WTC11 (cell line): ENCODE data around the gene SHROOM3. TPM values are rescaled to one million over a fixed set of nuclear protein-coding genes. Genes with fewer than 3 reads are reported as not detected.

Experiments
- ATAC-seq: fragments of 200-7000 bp; cut with Tn5 transposase; 2 replicates; pipeline ENCODE4 v1.10.0; 2021; ENCODE audit warnings: mild to moderate bottlenecking, moderate library complexity
- CTCF ChIA-PET: fragments of 300-600 bp; sonication (Branson Sonifier 250); formaldehyde crosslinking; loops from one replicate; lab custom pipeline; 2021; ENCODE audit warnings: antibody characterized with exemption; lab: Charles Lee
- POLR2A ChIA-PET: fragments of 350-600 bp; sonication (Branson Sonifier 250); formaldehyde crosslinking; loops from one replicate; lab custom pipeline; 2021; ENCODE audit warnings: antibody characterized with exemption; lab: Charles Lee
- DNase-seq: peaks from one replicate; pipeline ENCODE4 v3.0.0; 2021; ENCODE audit warnings: low spot score
- H3K27ac Mint-ChIP-seq: 2 replicates; pipeline ENCODE4 v1.8.0; 2021; ENCODE audit warnings: mixed read lengths
- H3K27me3 Mint-ChIP-seq: 2 replicates; pipeline ENCODE4 v1.8.0; 2021; ENCODE audit warnings: low read depth, mild to moderate bottlenecking, moderate library complexity, mixed read lengths
- H3K36me3 Mint-ChIP-seq: 2 replicates; pipeline ENCODE4 v1.8.0; 2021; ENCODE audit warnings: mixed read lengths
- H3K4me1 Mint-ChIP-seq: 2 replicates; pipeline ENCODE4 v1.8.0; 2022; ENCODE audit warnings: mixed read lengths
- H3K4me3 Mint-ChIP-seq: 2 replicates; pipeline ENCODE4 v1.8.0; 2021; ENCODE audit warnings: mild to moderate bottlenecking, moderate library complexity, mixed read lengths
- H3K9me3 Mint-ChIP-seq: 2 replicates; pipeline ENCODE4 v1.8.0; 2021; ENCODE audit warnings: mixed read lengths
- MXD4 ChIP-seq: fragments of 250-450 bp; sonication (Bioruptor Pico); IDR thresholded peaks from 2 replicates; pipeline ENCODE4 v1.8.0; 2021; ENCODE audit warnings: mild to moderate bottlenecking, moderate library complexity, borderline replicate concordance
- NFYB ChIP-seq: sonication (generic); formaldehyde crosslinking; conservative IDR thresholded peaks from 2 replicates; pipeline ENCODE4 v1.8.0; 2022; ENCODE audit warnings: low read depth, missing genetic modification reagents
- RORB ChIP-seq: fragments of 250-450 bp; sonication (Bioruptor Pico); IDR thresholded peaks from 2 replicates; pipeline ENCODE4 v1.9.0; 2021; ENCODE audit warnings: mild to moderate bottlenecking
- SMAD3 ChIP-seq: sonication (generic); formaldehyde crosslinking; IDR thresholded peaks from 2 replicates; pipeline ENCODE4 v1.8.0; 2022; ENCODE audit warnings: missing genetic modification reagents, mild to moderate bottlenecking, borderline replicate concordance
- TP53 ChIP-seq: sonication (generic); formaldehyde crosslinking; IDR thresholded peaks from 2 replicates; pipeline ENCODE4 v1.8.1; 2023; ENCODE audit warnings: mild to moderate bottlenecking, missing genetic modification reagents
- total RNA-seq: library from RNA; stranded (reverse); gene quantifications from 3 replicates; pipeline ENCODE4 v1.2.3, GENCODE V29; 2021
- TF ChIP-seq, protein P1 (sequence below): sonication (generic); formaldehyde crosslinking; IDR thresholded peaks from 2 replicates; pipeline ENCODE4 v1.8.0; 2022; ENCODE audit warnings: mild to moderate bottlenecking, missing genetic modification reagents
- TF ChIP-seq, protein P2 (sequence below): fragments of 250-450 bp; sonication (Bioruptor Pico); conservative IDR thresholded peaks from 2 replicates; pipeline ENCODE4 v1.9.0; 2021; ENCODE audit warnings: mild to moderate bottlenecking
- TF ChIP-seq, protein P3 (sequence below): sonication (generic); formaldehyde crosslinking; IDR thresholded peaks from 2 replicates; pipeline ENCODE4 v1.8.1; 2022; ENCODE audit warnings: low read depth, mild to moderate bottlenecking, moderate library complexity, missing genetic modification reagents, borderline replicate concordance
- TF ChIP-seq, protein P4 (sequence below): sonication (generic); formaldehyde crosslinking; IDR thresholded peaks from 2 replicates; pipeline ENCODE4 v1.8.0; 2023; ENCODE audit warnings: mild to moderate bottlenecking, missing genetic modification reagents
- TF ChIP-seq, protein P5 (sequence below): sonication (generic); formaldehyde crosslinking; IDR thresholded peaks from 2 replicates; pipeline ENCODE4 v1.8.1; 2023; ENCODE audit warnings: mild to moderate bottlenecking, missing genetic modification reagents, moderate library complexity
- TF ChIP-seq, protein P6 (sequence below): fragments of 250-450 bp; sonication (Bioruptor Pico); IDR thresholded peaks from 2 replicates; pipeline ENCODE4 v1.9.0; 2021; ENCODE audit warnings: moderate library complexity, mild to moderate bottlenecking, inconsistent platforms, borderline replicate concordance
- TF ChIP-seq, protein P7 (sequence below): fragments of 200-600 bp; IDR thresholded peaks from 2 replicates; pipeline ENCODE4 v1.8.0; 2022; ENCODE audit warnings: antibody characterized with exemption
- TF ChIP-seq, protein P8 (sequence below): sonication (generic); formaldehyde crosslinking; IDR thresholded peaks from 2 replicates; pipeline ENCODE4 v1.8.1; 2023; ENCODE audit warnings: mild to moderate bottlenecking, missing genetic modification reagents, moderate library complexity
- TF ChIP-seq, protein P9 (sequence below): fragments of 250-450 bp; sonication (Bioruptor Pico); IDR thresholded peaks from 2 replicates; pipeline ENCODE4 v1.9.0; 2021; ENCODE audit warnings: mild to moderate bottlenecking, borderline replicate concordance
- TF ChIP-seq, protein P10 (sequence below): sonication (generic); formaldehyde crosslinking; IDR thresholded peaks from 2 replicates; pipeline ENCODE4 v1.8.1; 2022; ENCODE audit warnings: missing genetic modification reagents, borderline replicate concordance

Gene SHROOM3
- total RNA-seq, 1 experiment from 2014 or later: 71.9 TPM

DNA sequence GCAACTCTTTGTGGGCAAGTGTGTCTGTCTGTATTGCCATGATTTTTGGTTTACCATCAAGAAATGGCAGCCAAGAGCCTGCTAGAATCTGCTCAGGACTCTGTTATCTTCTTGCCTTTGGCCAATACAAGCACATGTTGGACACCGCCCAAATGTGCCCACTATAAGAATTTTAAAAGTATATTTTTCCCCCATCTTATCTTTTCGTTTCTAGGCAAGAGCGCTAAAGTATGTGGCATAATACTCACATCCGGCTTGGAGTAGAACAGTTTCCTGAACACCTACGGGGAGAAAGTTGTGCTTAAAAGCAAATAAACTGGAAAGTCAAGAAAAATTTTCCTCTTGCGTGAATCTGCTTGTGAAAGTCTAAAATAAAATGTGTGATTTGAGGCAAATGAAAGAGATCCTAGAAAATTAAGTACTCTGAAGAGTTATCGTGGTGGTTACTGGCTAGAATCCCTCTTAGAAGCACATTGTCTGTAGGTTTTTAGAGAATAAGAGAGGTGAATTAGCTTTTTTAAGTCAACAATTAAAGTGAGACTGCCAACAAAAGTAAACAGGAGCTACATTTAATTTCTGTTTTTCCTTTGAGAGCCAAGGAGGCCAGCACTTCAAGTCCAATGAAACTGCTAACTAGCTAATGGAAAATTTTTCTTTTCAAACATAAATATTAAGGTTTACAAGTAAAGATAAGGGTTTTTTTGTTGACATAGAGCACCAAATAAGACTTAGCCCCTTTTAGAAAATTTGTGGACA, 242.7 kb downstream of the SHROOM3 start:
- Mint-ChIP-seq H3K27me3 (no peaks in the 10 kb centered on the region), H3K9me3 (no peaks in the 10 kb centered on the region), H3K27ac (no peak overlapping the region), H3K4me3 (no peak overlapping the region), H3K4me1 (peaks cover 12% of the 10 kb centered on the region; the same call in 1 of the 2 replicates), H3K36me3 (no peaks in the 10 kb centered on the region)
- DNase-seq (no peak), ATAC-seq (no peak)
- ChIA-PET CTCF (interaction anchor here (0.9 kb wide), 1 partner anchor 11 kb away, joined by 3 read pairs; no protein-coding TSS in a partner anchor), POLR2A (interaction anchor here (1.3 kb wide), 1 partner anchor 22 kb away, joined by 3 read pairs; no protein-coding TSS in a partner anchor)
- TF ChIP-seq RORB (CRISPR knock-in tag) (no peak), MXD4 (CRISPR knock-in tag) (no peak), SMAD3 (CRISPR knock-in tag) (no peak), TP53 (CRISPR knock-in tag) (no peak), NFYB (no peak)
- TF ChIP-seq, protein P1, sequence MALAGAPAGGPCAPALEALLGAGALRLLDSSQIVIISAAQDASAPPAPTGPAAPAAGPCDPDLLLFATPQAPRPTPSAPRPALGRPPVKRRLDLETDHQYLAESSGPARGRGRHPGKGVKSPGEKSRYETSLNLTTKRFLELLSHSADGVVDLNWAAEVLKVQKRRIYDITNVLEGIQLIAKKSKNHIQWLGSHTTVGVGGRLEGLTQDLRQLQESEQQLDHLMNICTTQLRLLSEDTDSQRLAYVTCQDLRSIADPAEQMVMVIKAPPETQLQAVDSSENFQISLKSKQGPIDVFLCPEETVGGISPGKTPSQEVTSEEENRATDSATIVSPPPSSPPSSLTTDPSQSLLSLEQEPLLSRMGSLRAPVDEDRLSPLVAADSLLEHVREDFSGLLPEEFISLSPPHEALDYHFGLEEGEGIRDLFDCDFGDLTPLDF (CRISPR knock-in tag): no peak
- TF ChIP-seq, protein P2, sequence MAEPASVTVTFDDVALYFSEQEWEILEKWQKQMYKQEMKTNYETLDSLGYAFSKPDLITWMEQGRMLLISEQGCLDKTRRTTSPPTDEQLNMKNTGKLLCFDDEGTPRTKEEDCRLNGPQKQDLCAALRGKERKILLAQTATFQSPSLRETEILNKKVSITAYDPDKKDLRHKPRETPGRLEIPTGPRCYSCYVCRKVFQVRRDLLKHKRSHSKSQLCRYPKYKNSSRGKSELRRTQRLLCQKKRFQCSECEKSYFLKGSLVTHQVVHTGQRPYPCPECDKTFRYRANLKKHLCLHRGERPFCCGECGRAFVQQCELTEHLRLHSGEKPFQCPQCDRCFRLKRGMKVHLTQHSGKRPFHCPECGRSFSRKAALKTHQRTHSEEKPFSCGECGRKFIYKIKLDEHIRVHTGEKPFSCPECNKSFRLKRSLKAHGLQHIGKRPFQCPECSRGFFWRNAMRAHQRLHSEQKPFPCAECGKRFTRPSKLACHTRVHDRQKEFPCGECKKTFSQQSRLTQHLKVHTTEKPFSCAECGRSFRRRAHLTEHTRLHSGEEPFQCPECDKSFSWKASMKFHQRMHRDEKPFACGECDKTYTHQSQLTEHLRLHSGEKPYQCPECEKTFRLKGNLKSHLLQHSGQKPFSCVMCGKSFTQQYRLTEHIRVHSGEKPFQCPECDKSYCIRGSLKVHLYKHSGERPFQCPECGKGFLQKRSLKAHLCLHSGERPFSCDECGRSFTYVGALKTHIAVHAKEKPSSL: no peak
- TF ChIP-seq, protein P3, sequence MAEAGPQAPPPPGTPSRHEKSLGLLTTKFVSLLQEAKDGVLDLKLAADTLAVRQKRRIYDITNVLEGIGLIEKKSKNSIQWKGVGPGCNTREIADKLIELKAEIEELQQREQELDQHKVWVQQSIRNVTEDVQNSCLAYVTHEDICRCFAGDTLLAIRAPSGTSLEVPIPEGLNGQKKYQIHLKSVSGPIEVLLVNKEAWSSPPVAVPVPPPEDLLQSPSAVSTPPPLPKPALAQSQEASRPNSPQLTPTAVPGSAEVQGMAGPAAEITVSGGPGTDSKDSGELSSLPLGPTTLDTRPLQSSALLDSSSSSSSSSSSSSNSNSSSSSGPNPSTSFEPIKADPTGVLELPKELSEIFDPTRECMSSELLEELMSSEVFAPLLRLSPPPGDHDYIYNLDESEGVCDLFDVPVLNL (CRISPR knock-in tag): no peak
- TF ChIP-seq, protein P4, sequence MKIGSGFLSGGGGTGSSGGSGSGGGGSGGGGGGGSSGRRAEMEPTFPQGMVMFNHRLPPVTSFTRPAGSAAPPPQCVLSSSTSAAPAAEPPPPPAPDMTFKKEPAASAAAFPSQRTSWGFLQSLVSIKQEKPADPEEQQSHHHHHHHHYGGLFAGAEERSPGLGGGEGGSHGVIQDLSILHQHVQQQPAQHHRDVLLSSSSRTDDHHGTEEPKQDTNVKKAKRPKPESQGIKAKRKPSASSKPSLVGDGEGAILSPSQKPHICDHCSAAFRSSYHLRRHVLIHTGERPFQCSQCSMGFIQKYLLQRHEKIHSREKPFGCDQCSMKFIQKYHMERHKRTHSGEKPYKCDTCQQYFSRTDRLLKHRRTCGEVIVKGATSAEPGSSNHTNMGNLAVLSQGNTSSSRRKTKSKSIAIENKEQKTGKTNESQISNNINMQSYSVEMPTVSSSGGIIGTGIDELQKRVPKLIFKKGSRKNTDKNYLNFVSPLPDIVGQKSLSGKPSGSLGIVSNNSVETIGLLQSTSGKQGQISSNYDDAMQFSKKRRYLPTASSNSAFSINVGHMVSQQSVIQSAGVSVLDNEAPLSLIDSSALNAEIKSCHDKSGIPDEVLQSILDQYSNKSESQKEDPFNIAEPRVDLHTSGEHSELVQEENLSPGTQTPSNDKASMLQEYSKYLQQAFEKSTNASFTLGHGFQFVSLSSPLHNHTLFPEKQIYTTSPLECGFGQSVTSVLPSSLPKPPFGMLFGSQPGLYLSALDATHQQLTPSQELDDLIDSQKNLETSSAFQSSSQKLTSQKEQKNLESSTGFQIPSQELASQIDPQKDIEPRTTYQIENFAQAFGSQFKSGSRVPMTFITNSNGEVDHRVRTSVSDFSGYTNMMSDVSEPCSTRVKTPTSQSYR: no peak
- TF ChIP-seq, protein P5, sequence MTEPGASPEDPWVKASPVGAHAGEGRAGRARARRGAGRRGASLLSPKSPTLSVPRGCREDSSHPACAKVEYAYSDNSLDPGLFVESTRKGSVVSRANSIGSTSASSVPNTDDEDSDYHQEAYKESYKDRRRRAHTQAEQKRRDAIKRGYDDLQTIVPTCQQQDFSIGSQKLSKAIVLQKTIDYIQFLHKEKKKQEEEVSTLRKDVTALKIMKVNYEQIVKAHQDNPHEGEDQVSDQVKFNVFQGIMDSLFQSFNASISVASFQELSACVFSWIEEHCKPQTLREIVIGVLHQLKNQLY (CRISPR knock-in tag): no peak
- TF ChIP-seq, protein P6, sequence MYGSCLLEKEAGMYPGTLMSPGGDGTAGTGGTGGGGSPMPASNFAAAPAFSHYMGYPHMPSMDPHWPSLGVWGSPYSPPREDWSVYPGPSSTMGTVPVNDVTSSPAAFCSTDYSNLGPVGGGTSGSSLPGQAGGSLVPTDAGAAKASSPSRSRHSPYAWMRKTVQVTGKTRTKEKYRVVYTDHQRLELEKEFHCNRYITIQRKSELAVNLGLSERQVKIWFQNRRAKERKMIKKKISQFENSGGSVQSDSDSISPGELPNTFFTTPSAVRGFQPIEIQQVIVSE: no peak
- TF ChIP-seq, protein P7, sequence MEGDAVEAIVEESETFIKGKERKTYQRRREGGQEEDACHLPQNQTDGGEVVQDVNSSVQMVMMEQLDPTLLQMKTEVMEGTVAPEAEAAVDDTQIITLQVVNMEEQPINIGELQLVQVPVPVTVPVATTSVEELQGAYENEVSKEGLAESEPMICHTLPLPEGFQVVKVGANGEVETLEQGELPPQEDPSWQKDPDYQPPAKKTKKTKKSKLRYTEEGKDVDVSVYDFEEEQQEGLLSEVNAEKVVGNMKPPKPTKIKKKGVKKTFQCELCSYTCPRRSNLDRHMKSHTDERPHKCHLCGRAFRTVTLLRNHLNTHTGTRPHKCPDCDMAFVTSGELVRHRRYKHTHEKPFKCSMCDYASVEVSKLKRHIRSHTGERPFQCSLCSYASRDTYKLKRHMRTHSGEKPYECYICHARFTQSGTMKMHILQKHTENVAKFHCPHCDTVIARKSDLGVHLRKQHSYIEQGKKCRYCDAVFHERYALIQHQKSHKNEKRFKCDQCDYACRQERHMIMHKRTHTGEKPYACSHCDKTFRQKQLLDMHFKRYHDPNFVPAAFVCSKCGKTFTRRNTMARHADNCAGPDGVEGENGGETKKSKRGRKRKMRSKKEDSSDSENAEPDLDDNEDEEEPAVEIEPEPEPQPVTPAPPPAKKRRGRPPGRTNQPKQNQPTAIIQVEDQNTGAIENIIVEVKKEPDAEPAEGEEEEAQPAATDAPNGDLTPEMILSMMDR: no peak
- TF ChIP-seq, protein P8, sequence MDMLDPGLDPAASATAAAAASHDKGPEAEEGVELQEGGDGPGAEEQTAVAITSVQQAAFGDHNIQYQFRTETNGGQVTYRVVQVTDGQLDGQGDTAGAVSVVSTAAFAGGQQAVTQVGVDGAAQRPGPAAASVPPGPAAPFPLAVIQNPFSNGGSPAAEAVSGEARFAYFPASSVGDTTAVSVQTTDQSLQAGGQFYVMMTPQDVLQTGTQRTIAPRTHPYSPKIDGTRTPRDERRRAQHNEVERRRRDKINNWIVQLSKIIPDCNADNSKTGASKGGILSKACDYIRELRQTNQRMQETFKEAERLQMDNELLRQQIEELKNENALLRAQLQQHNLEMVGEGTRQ (CRISPR knock-in tag): no peak
- TF ChIP-seq, protein P9, sequence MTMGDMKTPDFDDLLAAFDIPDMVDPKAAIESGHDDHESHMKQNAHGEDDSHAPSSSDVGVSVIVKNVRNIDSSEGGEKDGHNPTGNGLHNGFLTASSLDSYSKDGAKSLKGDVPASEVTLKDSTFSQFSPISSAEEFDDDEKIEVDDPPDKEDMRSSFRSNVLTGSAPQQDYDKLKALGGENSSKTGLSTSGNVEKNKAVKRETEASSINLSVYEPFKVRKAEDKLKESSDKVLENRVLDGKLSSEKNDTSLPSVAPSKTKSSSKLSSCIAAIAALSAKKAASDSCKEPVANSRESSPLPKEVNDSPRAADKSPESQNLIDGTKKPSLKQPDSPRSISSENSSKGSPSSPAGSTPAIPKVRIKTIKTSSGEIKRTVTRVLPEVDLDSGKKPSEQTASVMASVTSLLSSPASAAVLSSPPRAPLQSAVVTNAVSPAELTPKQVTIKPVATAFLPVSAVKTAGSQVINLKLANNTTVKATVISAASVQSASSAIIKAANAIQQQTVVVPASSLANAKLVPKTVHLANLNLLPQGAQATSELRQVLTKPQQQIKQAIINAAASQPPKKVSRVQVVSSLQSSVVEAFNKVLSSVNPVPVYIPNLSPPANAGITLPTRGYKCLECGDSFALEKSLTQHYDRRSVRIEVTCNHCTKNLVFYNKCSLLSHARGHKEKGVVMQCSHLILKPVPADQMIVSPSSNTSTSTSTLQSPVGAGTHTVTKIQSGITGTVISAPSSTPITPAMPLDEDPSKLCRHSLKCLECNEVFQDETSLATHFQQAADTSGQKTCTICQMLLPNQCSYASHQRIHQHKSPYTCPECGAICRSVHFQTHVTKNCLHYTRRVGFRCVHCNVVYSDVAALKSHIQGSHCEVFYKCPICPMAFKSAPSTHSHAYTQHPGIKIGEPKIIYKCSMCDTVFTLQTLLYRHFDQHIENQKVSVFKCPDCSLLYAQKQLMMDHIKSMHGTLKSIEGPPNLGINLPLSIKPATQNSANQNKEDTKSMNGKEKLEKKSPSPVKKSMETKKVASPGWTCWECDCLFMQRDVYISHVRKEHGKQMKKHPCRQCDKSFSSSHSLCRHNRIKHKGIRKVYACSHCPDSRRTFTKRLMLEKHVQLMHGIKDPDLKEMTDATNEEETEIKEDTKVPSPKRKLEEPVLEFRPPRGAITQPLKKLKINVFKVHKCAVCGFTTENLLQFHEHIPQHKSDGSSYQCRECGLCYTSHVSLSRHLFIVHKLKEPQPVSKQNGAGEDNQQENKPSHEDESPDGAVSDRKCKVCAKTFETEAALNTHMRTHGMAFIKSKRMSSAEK (CRISPR knock-in tag): no peak
- TF ChIP-seq, protein P10, sequence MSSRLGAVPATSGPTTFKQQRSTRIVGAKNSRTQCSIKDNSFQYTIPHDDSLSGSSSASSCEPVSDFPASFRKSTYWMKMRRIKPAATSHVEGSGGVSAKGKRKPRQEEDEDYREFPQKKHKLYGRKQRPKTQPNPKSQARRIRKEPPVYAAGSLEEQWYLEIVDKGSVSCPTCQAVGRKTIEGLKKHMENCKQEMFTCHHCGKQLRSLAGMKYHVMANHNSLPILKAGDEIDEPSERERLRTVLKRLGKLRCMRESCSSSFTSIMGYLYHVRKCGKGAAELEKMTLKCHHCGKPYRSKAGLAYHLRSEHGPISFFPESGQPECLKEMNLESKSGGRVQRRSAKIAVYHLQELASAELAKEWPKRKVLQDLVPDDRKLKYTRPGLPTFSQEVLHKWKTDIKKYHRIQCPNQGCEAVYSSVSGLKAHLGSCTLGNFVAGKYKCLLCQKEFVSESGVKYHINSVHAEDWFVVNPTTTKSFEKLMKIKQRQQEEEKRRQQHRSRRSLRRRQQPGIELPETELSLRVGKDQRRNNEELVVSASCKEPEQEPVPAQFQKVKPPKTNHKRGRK (CRISPR knock-in tag): no peak
